ENCODE results near the gene WTAP. TPM values are rescaled to one million over a fixed set of nuclear protein-coding genes. Genes with fewer than 3 reads are reported as not detected.

WTAP gene
- total RNA-seq, 4 donors from 2014 or later, result 57.8 to 76.7 (median 67.9) TPM

GRCh38 chr6:159761129-159761872 is 34.0 kb downstream of the WTAP start:
- WGBS, 2 donors, result 2 to 15% methylated on average over 43 of the region's 45 CpGs
- peak overlapping the region; percentile 67 for H3K4me3 ChIP-seq (ENCODE audit: low read depth, poor library complexity, severe bottlenecking)
- intact Hi-C loops (cut with DNase I; ENCODE audit: low total_unique reads), result loop anchor here (10.0 kb wide), 1 partner anchor 66 kb away; the partner anchor contains the start of gene SOD2
- no peak for TF ChIP-seq POLR2A (IDR thresholded peaks at IDR 0.05)
- no peak for TF ChIP-seq CTCF (IDR thresholded peaks at IDR 0.05)
- peak; percentile 15 to 87 for DNase-seq (ENCODE audit: low spot score in 2 of 2)

GRCh38 chr6:159761873-159762680 is 34.8 kb downstream of the WTAP start, which contains the start of gene ACAT2:
ACAT2 (plus strand) TSS chr6:159762045; CDS start chr6:159762088, 43 bp downstream.
- TF ChIP-seq CTCF (IDR thresholded peaks at IDR 0.05) (no peak), POLR2A (IDR thresholded peaks at IDR 0.05) (no peak)
- DNase-seq (ENCODE audit: low spot score in 2 of 2), result peak; percentile 94 to 98
- intact Hi-C loops (cut with DNase I; ENCODE audit: low total_unique reads), result loop anchor here (10.0 kb wide), 1 partner anchor 67 kb away; the partner anchor contains the start of gene SOD2
- H3K4me3 ChIP-seq (ENCODE audit: low read depth, poor library complexity, severe bottlenecking), result peak within 1 kb of the TSS; percentile 67
- 1 to 4% methylated on average over 47 to 53 of the region's 76 CpGs for WGBS, 2 donors

GRCh38 chr6:159762681-159763293 is 35.5 kb downstream of the WTAP start:
- 25 to 45% methylated on average over 14 to 16 of the region's 16 CpGs for WGBS, 2 donors
- H3K4me3 ChIP-seq (ENCODE audit: low read depth, poor library complexity, severe bottlenecking), result peak overlapping the region; percentile 67
- intact Hi-C loops (cut with DNase I; ENCODE audit: low total_unique reads), result loop anchor here (10.0 kb wide), 1 partner anchor 68 kb away; the partner anchor contains the start of gene SOD2
- TF ChIP-seq POLR2A (IDR thresholded peaks at IDR 0.05) (no peak), CTCF (IDR thresholded peaks at IDR 0.05) (no peak)
- DNase-seq (ENCODE audit: low spot score in 2 of 2), result peak; percentile 25 to 85

- TF ChIP-seq POLR2A (IDR thresholded peaks at IDR 0.05) (no peak), CTCF (IDR thresholded peaks at IDR 0.05) (no peak)
- DNase-seq (ENCODE audit: low spot score in 2 of 2), result no peak
- intact Hi-C loops (cut with DNase I; ENCODE audit: low total_unique reads), result loop anchor here (10.0 kb wide), 1 partner anchor 72 kb away; the partner anchor contains the start of gene SOD2
- no peak overlapping the region for H3K4me3 ChIP-seq (ENCODE audit: low read depth, poor library complexity, severe bottlenecking)
Measured at GRCh38 chr6:159766906-159767305, 39.6 kb downstream of the WTAP start.

GRCh38 chr6:159769470-159769869 is 42.2 kb downstream of the WTAP start:
- intact Hi-C loops (cut with DNase I; ENCODE audit: low total_unique reads), result loop anchor here (10.0 kb wide), 1 partner anchor 75 kb away; the partner anchor contains the start of gene SOD2
- TF ChIP-seq POLR2A (IDR thresholded peaks at IDR 0.05) (no peak), CTCF (IDR thresholded peaks at IDR 0.05) (no peak)
- H3K4me3 ChIP-seq (ENCODE audit: low read depth, poor library complexity, severe bottlenecking), result no peak overlapping the region
- no peak for DNase-seq (ENCODE audit: low spot score in 2 of 2)
